NK-92 (cell line): ENCODE results near the gene TPK1.
"Not testable (repeated sequence)": the region's sequence is repeated elsewhere in the genome, so short reads cannot be mapped to it uniquely, and the experiment has no call there.

Experiments used
- DNase-seq: peaks from one replicate; lab custom pipeline; 2025; ENCODE audit not compliant: unreplicated experiment; lab: John Stamatoyannopoulos, UW

The TPK1 gene

GRCh38 chr7:144418931-144419330 is 416.9 kb downstream of the TPK1 start:
- not testable (repeated sequence) for DNase-seq

GRCh38 chr7:144416341-144416740 is 419.5 kb downstream of the TPK1 start:
- no peak for DNase-seq

DNA sequence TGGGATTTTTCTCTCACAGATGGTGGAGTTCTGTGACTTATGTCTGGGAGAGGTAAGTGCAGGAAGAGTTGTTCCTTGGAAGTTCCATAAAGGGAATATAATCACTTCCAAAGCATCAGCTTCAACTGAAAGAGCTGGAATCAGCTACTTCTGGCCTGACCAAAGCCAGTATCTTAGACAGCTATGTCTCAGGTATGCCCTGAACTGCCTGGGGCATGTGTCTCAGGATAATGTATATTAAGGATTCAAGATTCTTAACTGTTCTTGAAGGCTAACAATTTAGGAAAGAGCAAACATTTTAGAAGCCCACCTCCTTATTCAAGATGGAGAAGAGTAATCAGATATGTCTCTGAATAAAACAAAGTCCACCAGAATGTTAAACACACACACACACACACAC is 420.0 kb downstream of the TPK1 start:
- DNase-seq, result no peak

DNA sequence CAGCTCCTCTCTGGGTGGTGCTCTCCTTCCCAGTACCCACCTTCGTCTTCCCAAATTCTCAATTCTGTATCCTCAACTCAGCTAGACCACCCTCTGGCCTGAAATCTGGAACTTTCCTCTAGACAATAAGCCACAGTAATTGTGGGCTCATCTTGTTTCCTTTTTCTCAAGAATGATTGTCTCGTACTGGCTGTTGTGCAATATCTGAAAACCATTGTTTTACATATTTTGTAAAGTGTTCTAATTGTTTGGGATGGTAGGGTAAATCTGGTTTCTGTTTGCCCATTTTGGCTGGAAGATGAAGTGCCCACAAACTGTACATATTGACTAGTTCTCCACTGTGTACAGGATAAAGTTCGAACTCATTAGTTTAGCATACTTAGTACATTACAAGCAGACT is 421.0 kb downstream of the TPK1 start:
- DNase-seq, result no peak

DNA sequence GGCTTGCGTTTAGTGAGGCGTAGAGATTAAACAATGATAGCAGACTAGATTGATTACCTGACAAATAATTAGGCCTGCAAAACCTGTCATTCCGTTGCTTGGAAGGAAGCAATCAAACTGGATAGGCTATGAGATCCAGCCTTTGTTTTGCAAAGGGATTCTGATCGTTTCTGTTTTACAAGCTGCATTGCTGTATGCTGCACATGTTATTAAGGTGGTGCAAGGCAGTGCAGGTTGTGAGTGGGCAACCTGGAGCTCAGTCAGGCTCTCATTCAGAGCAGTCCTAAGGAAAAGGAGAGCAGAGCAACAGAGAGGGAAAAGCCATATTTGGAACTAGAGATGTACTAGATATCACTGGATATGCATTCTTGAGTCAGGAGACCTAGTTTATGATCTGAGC is 425.4 kb downstream of the TPK1 start:
- DNase-seq, result no peak

DNA sequence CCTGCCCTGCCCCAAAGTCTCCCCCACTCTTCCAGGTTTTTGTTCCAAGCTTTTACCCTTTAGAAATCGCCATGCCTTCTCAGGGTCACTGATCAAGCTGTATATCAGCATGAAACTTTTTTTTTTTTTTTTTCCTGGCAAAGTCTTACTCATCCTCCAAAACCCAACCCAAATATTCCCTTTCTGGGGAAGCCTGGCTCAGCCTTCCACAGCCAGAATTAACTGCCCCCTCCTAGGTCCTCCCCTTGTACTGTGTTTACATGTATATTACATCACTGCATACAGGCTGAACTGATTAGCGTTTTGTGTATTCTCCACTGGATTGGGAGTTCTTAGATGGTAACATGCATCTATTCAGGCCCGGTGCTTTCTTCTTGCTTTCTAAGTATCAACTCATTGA is 427.7 kb downstream of the TPK1 start:
- DNase-seq, result no peak

GRCh38 chr7:144407266-144407931 is 428.5 kb downstream of the TPK1 start:
- DNase-seq, result no peak

DNA sequence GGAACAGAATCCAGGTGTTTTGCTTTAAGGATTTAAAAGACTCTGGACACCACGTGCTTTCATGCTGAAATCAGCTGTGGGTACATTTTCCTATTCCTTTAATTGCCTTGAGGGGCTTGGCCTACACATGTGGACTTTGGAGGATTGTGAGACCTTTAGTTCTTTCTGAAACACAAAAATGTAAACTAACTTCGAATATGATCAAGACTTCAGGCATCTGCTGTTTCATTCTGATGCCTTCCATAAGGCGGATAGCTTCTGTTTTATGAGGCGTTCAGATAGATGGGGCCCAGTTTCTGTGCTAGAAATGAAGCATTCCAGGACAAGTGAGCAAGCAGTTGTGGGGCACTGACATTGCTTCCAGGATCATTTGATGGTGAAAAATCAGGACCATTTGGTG is 430.9 kb downstream of the TPK1 start:
- no peak for DNase-seq

DNA sequence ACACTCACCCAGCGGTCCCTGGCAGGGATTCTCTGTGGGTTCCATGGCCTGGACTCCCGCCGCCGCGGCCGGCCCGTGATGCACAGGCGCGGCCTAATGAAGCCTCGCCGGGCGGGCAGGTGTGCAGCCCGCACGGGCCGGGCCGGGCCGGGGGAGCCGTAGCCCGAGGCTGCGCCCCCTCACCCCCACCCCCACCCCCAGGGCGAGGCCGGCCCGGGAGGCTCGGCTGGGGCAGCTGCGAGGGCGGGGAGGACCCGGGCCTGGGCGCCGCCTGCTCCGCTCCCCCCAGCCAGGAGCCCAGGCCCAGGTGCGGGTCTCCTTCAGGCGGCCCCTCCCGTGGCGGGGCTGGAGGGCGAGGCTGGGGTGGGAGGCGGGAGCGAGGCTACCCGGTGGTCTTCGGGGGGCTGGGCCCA is 432.2 kb downstream of the TPK1 start, which contains the start of gene NOBOX:
Gene NOBOX, minus strand, starts transcription at position 45 of the 413 bp plus-strand sequence.
- DNase-seq, result no peak

DNA sequence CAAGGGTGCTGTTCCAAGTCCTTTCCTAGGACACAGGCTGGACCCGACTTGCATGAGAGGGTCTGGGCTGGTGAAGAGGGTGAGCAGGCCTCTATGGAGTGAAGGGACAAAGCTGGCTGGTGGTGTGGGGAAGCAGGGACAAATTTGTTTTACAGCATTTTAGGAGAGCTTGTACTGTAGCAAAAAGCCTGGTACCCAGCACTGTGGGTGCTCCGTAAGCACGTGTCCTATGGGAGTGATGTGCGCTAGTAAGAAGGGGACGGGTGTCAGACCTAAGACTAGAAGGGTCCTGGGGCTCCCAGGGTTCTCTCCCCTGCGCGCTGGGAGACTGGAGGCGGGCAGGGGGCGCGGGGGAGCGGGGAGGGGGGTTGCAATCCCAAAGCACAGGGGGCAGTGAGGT is 432.8 kb downstream of the TPK1 start:
- no peak for DNase-seq
